ENCODE data around the gene KIFAP3.
"Not testable (repeated sequence)": the region's sequence is repeated elsewhere in the genome, so short reads cannot be mapped to it uniquely, and the experiment has no call there.

The KIFAP3 gene

GRCh38 chr1:169924829-169925228, 149.7 kb downstream of the KIFAP3 start:
- no peak for TF ChIP-seq CTCF (IDR thresholded peaks at IDR 0.05; ENCODE audit: low read depth, low read length, poor library complexity, severe bottlenecking)
- no peak for TF ChIP-seq EZH2phosphoT487 (IDR thresholded peaks at IDR 0.05; ENCODE audit: borderline replicate concordance, low read length)
- H3K4me3 ChIP-seq (ENCODE audit: low read length) = no peak overlapping the region
- no peaks in the 10 kb centered on the region for H3K79me2 ChIP-seq (ENCODE audit: control insufficient read depth, low read length)
- no peaks in the 10 kb centered on the region for H3K9me2 ChIP-seq (replicated peaks; ENCODE audit: control insufficient read depth, low read length)
- H3K27ac ChIP-seq (ENCODE audit: low read depth, low read length) = no peak overlapping the region
- H3K4me2 ChIP-seq (ENCODE audit: low read length) = no peak overlapping the region
- no peaks in the 10 kb centered on the region for H4K20me1 ChIP-seq (ENCODE audit: control insufficient read depth, insufficient read depth, low read depth, low read length)
- no peaks in the 10 kb centered on the region for H3K4me1 ChIP-seq (ENCODE audit: control insufficient read depth, low read length)
- no peaks in the 10 kb centered on the region for H3K9me3 ChIP-seq (ENCODE audit: control insufficient read depth, insufficient read depth, low read length)
- H3F3A ChIP-seq (ENCODE audit: control insufficient read depth, insufficient read depth) = no peaks in the 10 kb centered on the region
- H3K27me3 ChIP-seq (ENCODE audit: control insufficient read depth, low read length) = no peaks in the 10 kb centered on the region
- H3K36me3 ChIP-seq (ENCODE audit: control insufficient read depth, low read length) = no peaks in the 10 kb centered on the region

DNA sequence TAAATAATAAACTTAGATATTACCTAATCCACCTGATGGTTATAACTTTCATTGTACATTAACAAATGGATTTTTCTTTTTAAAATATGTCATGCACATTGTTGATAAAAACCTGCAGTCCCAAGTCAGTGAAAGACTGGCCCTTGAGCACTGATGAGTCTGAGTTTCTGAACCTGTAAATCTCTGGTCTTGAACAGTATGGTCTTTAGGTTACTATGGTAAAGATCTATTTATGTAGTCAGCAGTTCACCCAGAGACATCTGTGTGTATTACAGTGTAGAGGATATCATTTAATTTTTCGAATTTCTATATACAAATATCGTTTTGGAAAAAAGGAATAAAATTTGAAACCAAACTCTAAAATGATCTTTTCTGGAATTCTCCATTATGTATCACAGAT, 150.4 kb downstream of the KIFAP3 start:
- Histone ChIP-seq H3K79me2 (ENCODE audit: control insufficient read depth, low read length) (no peaks in the 10 kb centered on the region), H3K36me3 (ENCODE audit: control insufficient read depth, low read length) (no peaks in the 10 kb centered on the region), H3F3A (ENCODE audit: control insufficient read depth, insufficient read depth) (no peaks in the 10 kb centered on the region), H3K4me2 (ENCODE audit: low read length) (no peak overlapping the region), H3K4me1 (ENCODE audit: control insufficient read depth, low read length) (no peaks in the 10 kb centered on the region), H3K4me3 (ENCODE audit: low read length) (no peak overlapping the region), H3K9me3 (ENCODE audit: control insufficient read depth, insufficient read depth, low read length) (no peaks in the 10 kb centered on the region), H3K9me2 (replicated peaks; ENCODE audit: control insufficient read depth, low read length) (no peaks in the 10 kb centered on the region), H3K27me3 (ENCODE audit: control insufficient read depth, low read length) (no peaks in the 10 kb centered on the region), H4K20me1 (ENCODE audit: control insufficient read depth, insufficient read depth, low read depth, low read length) (no peaks in the 10 kb centered on the region), H3K27ac (ENCODE audit: low read depth, low read length) (no peak overlapping the region)
- no peak for TF ChIP-seq EZH2phosphoT487 (IDR thresholded peaks at IDR 0.05; ENCODE audit: borderline replicate concordance, low read length)
- TF ChIP-seq CTCF (IDR thresholded peaks at IDR 0.05; ENCODE audit: low read depth, low read length, poor library complexity, severe bottlenecking) = no peak

DNA sequence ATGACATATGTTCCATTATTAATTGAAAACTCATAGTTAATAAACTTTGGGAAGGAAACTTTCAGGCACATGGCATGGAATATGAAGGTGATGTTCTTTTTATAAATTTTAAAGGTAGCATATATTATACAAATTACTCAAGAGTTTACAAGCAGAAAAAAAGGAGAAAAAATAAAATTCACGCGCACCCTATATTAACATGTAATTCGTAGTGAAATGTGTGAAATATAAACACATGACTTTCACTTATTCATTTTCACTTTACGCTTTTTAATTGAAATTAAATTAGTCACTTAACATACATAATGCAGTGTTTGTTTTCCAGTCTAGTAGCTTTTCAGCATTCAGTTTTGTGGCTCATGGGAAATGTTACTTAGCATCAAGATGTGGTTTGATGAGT, 153.4 kb downstream of the KIFAP3 start:
- Histone ChIP-seq H4K20me1 (ENCODE audit: control insufficient read depth, insufficient read depth, low read depth, low read length) (no peaks in the 10 kb centered on the region), H3K36me3 (ENCODE audit: control insufficient read depth, low read length) (no peaks in the 10 kb centered on the region), H3K27ac (ENCODE audit: low read depth, low read length) (no peak overlapping the region), H3K4me1 (ENCODE audit: control insufficient read depth, low read length) (no peaks in the 10 kb centered on the region), H3F3A (ENCODE audit: control insufficient read depth, insufficient read depth) (no peaks in the 10 kb centered on the region), H3K9me3 (ENCODE audit: control insufficient read depth, insufficient read depth, low read length) (no peaks in the 10 kb centered on the region), H3K4me3 (ENCODE audit: low read length) (no peak overlapping the region), H3K79me2 (ENCODE audit: control insufficient read depth, low read length) (no peaks in the 10 kb centered on the region), H3K27me3 (ENCODE audit: control insufficient read depth, low read length) (no peaks in the 10 kb centered on the region), H3K4me2 (ENCODE audit: low read length) (no peak overlapping the region), H3K9me2 (replicated peaks; ENCODE audit: control insufficient read depth, low read length) (no peaks in the 10 kb centered on the region)
- no peak for TF ChIP-seq EZH2phosphoT487 (IDR thresholded peaks at IDR 0.05; ENCODE audit: borderline replicate concordance, low read length)
- TF ChIP-seq CTCF (IDR thresholded peaks at IDR 0.05; ENCODE audit: low read depth, low read length, poor library complexity, severe bottlenecking) = no peak

GRCh38 chr1:169918927-169919326, 155.6 kb downstream of the KIFAP3 start:
- Histone ChIP-seq H3K27ac (ENCODE audit: low read depth, low read length) (no peak overlapping the region), H3K4me3 (ENCODE audit: low read length) (no peak overlapping the region), H3K4me2 (ENCODE audit: low read length) (no peak overlapping the region), H3K36me3 (ENCODE audit: control insufficient read depth, low read length) (no peaks in the 10 kb centered on the region), H3K4me1 (ENCODE audit: control insufficient read depth, low read length) (no peaks in the 10 kb centered on the region), H3K9me2 (replicated peaks; ENCODE audit: control insufficient read depth, low read length) (no peaks in the 10 kb centered on the region), H3K9me3 (ENCODE audit: control insufficient read depth, insufficient read depth, low read length) (no peaks in the 10 kb centered on the region), H3K27me3 (ENCODE audit: control insufficient read depth, low read length) (no peaks in the 10 kb centered on the region), H3K79me2 (ENCODE audit: control insufficient read depth, low read length) (no peaks in the 10 kb centered on the region), H4K20me1 (ENCODE audit: control insufficient read depth, insufficient read depth, low read depth, low read length) (no peaks in the 10 kb centered on the region), H3F3A (ENCODE audit: control insufficient read depth, insufficient read depth) (no peaks in the 10 kb centered on the region)
- TF ChIP-seq CTCF (IDR thresholded peaks at IDR 0.05; ENCODE audit: low read depth, low read length, poor library complexity, severe bottlenecking) = no peak
- TF ChIP-seq EZH2phosphoT487 (IDR thresholded peaks at IDR 0.05; ENCODE audit: borderline replicate concordance, low read length) = no peak

- H3F3A ChIP-seq (ENCODE audit: control insufficient read depth, insufficient read depth); H3K4me1 ChIP-seq (ENCODE audit: control insufficient read depth, low read length); H3K4me3 ChIP-seq (ENCODE audit: low read length); H3K36me3 ChIP-seq (ENCODE audit: control insufficient read depth, low read length); H3K27me3 ChIP-seq (ENCODE audit: control insufficient read depth, low read length); H3K9me2 ChIP-seq (replicated peaks; ENCODE audit: control insufficient read depth, low read length); H3K79me2 ChIP-seq (ENCODE audit: control insufficient read depth, low read length); H4K20me1 ChIP-seq (ENCODE audit: control insufficient read depth, insufficient read depth, low read depth, low read length); H3K4me2 ChIP-seq (ENCODE audit: low read length); H3K27ac ChIP-seq (ENCODE audit: low read depth, low read length); H3K9me3 ChIP-seq (ENCODE audit: control insufficient read depth, insufficient read depth, low read length): not testable (repeated sequence)
Observed at GRCh38 chr1:169918220-169918619, 156.3 kb downstream of the KIFAP3 start.
